ENCODE results near the gene PIK3CB. TPM values are rescaled to one million over a fixed set of nuclear protein-coding genes. Genes with fewer than 3 reads are reported as not detected.

The PIK3CB gene
- total RNA-seq = 10 to 100 TPM; 27.2 to 29.8 TPM
- polyA plus RNA-seq = 10 to 100 TPM in 1 of 2 donors, 1 to 10 TPM in 1; 8.0 to 11.3 TPM
- long read RNA-seq, donor 1, partial matches to known transcripts = 1 of 5 reads
- long read RNA-seq, donor 1, other reads (novel, unspliced or antisense) = 4 of 5 reads
- long read RNA-seq, donor 2, partial matches to known transcripts = 2 of 17 reads
- long read RNA-seq, donor 2, other reads (novel, unspliced or antisense) = 14 of 17 reads

DNA sequence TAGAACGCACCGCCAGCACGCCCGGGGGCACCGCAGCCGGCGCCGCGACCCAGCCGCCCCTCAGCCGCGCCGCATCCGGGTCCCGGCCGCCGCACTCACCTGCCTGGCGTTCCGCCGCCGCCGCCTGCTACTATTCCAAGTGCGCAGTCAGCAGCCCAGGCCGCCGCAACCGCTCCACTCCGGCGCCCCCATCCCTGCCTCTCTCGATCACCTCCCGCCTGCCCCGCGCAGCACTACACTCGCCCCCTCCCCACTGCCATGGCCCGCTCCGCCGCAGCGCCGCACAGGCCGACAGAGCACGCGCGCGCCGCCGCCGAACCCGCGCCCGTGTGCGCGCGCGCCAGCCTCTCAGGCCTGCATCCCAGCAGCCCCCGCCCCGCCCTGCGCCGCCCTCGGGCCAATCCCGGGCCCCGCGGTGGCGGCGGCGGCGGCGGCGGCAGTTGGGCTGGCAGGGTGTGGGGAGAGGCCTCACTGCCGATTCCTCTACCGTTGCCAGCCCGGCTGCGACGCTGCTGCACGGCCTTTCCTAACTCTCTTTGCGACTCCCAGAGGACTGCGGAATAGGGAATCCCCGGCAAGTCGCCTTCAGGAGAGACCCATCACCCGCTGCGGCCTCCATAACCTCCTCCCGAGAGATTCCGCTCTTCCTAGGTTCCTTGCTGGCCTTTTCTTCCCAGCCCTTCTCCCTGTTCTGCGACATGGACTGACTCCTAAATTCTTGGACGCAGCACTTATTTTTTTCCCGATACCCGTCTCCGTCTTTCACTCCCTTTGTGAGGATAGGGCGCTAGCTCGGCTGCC is at the start of gene PIK3CB:
PIK3CB (minus strand) TSS at position 333 of the 801 bp plus-strand sequence. CDS start 75,585 bp downstream, outside the sequence.
- intact Hi-C loops (cut with DNase I) = loop anchor here (2.0 to 5.0 kb wide), 3 partner anchors 80 to 242 kb away; partner anchors contain the start of gene CEP70 (in 1 of the 2)
- ATAC-seq (ENCODE audit: low FRiP score) (peak; percentile 99), DNase-seq (peak; percentile 94 to 97)
- Histone ChIP-seq H3K9me3 (ENCODE audit: control insufficient read depth, low read length) (no peaks in the 10 kb centered on the region), H3K4me3 (ENCODE audit: low read length in 2 of 2) (peak within 1 kb of the TSS; percentile 75 to 86), H3K27me3 (ENCODE audit: control insufficient read depth in 1 of 2, insufficient read depth in 2 of 2, low read length in 1 of 2) (no peaks in the 10 kb centered on the region), H3K27ac (ENCODE audit: low read depth in 1 of 2, low read length in 2 of 2) (peak within 1 kb of the TSS; percentile 96 to 97), H3K4me1 (ENCODE audit: control insufficient read depth in 1 of 2, insufficient read depth in 2 of 2, low read length in 2 of 2) (no peaks in the 10 kb centered on the region), H3K36me3 (ENCODE audit: control insufficient read depth in 1 of 2, insufficient read depth in 2 of 2, low read length in 1 of 2) (no peaks in the 10 kb centered on the region)
- WGBS, 2 donors = 0 to 1% methylated on average over 64 to 88 of the region's 88 CpGs

DNA sequence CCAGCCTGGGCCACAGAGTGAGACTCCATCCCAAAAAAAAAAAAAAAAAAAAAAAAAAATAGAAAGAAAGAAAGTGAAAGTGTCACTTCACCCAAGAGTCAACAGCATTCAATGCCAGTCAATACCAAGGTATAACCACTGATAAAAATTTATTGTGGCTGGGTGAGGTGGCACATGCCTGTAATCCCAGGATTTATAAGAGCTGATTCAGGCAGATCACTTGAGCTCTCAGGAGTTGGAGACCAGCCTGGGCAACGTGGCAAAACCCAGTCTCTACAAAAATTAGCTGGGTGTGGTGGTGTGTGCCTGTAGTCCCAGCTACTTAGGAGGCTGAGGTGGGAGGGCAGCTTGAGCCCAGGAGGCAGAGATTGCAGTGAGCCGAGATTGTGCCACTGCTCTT is 46.5 kb upstream of the PIK3CB start:
- Histone ChIP-seq H3K36me3 (ENCODE audit: control insufficient read depth in 1 of 2, insufficient read depth in 2 of 2, low read length in 1 of 2) (no peaks in the 10 kb centered on the region), H3K4me1 (ENCODE audit: control insufficient read depth in 1 of 2, insufficient read depth in 2 of 2, low read length in 2 of 2) (no peaks in the 10 kb centered on the region), H3K27me3 (ENCODE audit: control insufficient read depth in 1 of 2, insufficient read depth in 2 of 2, low read length in 1 of 2) (no peaks in the 10 kb centered on the region), H3K27ac (ENCODE audit: low read depth in 1 of 2, low read length in 2 of 2) (no peak overlapping the region), H3K4me3 (ENCODE audit: low read length in 2 of 2) (no peak overlapping the region), H3K9me3 (ENCODE audit: control insufficient read depth, low read length) (no peaks in the 10 kb centered on the region)
- DNase-seq (no peak), ATAC-seq (ENCODE audit: low FRiP score) (no peak)
- intact Hi-C loops (cut with DNase I) = no loop called here
- WGBS, 2 donors = 70 to 77% methylated on average over 2 of the region's 2 CpGs

DNA sequence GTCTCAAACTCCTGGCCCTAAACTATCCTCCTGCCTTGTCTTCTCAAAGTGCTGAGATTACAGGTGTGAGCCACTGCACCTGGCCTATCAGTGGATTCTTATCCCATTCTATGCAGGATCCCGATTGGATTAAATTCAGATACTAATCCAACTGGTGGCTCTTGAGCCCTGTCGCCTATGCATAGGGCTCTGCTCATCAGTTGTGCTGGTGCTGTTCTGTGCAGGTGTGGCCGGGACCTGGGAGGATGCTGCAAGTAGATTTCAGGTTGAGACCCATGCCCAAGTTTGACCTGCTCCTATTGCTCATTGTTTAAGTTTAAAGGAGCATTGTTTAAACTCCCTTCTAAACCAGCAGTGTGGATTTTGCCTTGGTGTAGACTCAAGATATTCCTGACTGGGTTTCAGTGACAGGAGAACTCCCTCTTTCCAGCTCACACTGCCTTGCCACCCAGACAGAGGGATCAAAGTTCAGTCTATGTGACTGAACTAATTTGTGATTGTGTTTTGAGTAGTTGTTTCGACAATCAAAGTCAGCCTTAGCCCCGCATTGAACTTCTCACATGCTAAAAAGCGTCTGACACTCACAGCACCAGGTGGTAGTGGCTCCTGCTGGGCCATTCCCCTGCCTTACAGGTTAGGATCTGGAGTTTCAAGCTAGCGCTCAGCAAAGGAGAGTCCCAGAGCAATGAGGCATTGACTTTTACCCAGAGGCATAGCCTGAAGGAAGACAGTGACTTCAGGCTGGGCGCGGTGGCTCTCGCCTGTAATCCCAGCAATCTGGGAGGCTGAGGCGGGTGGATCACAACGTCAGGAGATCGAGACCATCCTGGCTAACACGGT is 45.0 kb upstream of the PIK3CB start:
- Histone ChIP-seq H3K4me3 (ENCODE audit: low read length in 2 of 2) (no peak overlapping the region), H3K27ac (ENCODE audit: low read depth in 1 of 2, low read length in 2 of 2) (no peak overlapping the region), H3K4me1 (ENCODE audit: control insufficient read depth in 1 of 2, insufficient read depth in 2 of 2, low read length in 2 of 2) (no peaks in the 10 kb centered on the region), H3K9me3 (ENCODE audit: control insufficient read depth, low read length) (peaks cover 3% of the 10 kb centered on the region), H3K27me3 (ENCODE audit: control insufficient read depth in 1 of 2, insufficient read depth in 2 of 2, low read length in 1 of 2) (no peaks in the 10 kb centered on the region), H3K36me3 (ENCODE audit: control insufficient read depth in 1 of 2, insufficient read depth in 2 of 2, low read length in 1 of 2) (no peaks in the 10 kb centered on the region)
- no peak for ATAC-seq (ENCODE audit: low FRiP score)
- DNase-seq = no peak
- 60 to 68% methylated on average over 14 of the region's 14 CpGs for WGBS, 2 donors
- intact Hi-C loops (cut with DNase I) = no loop called here

DNA sequence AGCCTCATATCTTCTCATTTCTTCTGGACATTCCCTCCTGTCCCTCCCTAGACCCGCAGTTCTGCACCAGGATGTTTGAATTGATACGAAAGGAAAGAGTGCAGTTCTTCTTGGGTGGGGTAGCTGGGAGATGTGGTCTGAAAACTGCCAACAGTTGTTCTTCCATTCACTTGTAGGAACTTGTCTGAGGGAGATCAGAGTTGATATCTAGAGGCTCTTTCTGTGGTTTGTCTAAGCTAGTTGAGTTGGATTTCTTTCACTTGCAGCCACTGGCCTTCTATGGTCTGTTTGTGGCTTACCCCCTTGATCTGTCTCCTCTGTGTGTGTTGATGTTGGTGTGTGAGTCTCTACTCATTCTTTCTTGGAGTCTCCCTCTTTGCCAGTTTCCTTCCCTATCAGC is 42.5 kb upstream of the PIK3CB start:
- Histone ChIP-seq H3K4me3 (ENCODE audit: low read length in 2 of 2) (no peak overlapping the region), H3K27ac (ENCODE audit: low read depth in 1 of 2, low read length in 2 of 2) (no peak overlapping the region), H3K4me1 (ENCODE audit: control insufficient read depth in 1 of 2, insufficient read depth in 2 of 2, low read length in 2 of 2) (no peaks in the 10 kb centered on the region), H3K27me3 (ENCODE audit: control insufficient read depth in 1 of 2, insufficient read depth in 2 of 2, low read length in 1 of 2) (no peaks in the 10 kb centered on the region), H3K36me3 (ENCODE audit: control insufficient read depth in 1 of 2, insufficient read depth in 2 of 2, low read length in 1 of 2) (no peaks in the 10 kb centered on the region), H3K9me3 (ENCODE audit: control insufficient read depth, low read length) (peaks cover 3% of the 10 kb centered on the region)
- intact Hi-C loops (cut with DNase I) = no loop called here
- no peak for DNase-seq
- whole genome bisulfite sequencing, 2 donors = 92 to 93% methylated on average over 2 of the region's 2 CpGs
- no peak for ATAC-seq (ENCODE audit: low FRiP score)

DNA sequence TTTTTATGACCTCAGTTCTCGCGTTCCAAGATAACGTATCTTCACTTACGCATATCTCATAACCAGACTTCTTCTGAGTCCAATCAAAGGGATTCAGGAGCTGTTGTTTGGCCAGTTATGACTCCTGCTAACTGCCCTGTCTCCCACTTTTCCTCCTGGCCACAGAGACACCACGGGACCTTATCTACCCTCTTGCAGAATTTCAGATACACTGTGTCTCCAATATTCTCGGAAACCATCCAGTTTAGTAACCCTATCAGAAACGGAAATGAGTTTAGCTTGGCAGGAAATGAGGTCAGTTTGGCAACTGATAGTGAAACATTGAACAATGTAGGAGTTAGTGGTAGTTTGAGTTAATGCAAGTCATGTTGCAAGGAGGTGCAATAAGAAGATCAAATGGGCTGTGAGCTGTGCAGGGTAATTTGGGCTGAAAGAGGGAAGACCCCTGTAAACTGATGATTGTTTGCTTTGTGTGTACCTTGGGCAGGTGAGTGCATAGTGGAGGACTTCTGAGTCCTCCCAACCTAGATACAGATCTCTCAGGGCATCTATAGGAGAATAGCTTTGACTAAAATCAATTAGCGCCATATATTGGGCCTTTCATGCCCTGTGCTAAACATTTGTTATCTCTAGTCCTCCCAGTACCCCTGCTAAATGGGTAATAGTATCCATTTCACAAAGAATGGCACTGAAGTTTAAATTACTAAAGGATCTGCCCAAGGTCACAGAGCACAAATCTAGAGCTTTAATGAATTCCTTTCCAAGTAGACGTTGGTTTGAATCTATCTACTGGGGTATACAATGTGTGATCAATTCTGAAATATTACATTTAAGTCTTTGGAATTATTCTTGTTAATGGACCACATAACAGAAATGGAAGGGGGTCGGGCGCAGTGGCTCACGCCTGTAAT is 41.3 kb upstream of the PIK3CB start:
- 72 to 78% methylated on average over 12 of the region's 12 CpGs for WGBS, 2 donors
- peaks cover 3% of the 10 kb centered on the region for H3K9me3 ChIP-seq (ENCODE audit: control insufficient read depth, low read length)
- DNase-seq (no peak), ATAC-seq (ENCODE audit: low FRiP score) (no peak)
- H3K4me1 ChIP-seq (ENCODE audit: control insufficient read depth in 1 of 2, insufficient read depth in 2 of 2, low read length in 2 of 2) = no peaks in the 10 kb centered on the region
- no peak overlapping the region for H3K4me3 ChIP-seq (ENCODE audit: low read length in 2 of 2)
- intact Hi-C loops (cut with DNase I) = no loop called here
- H3K27me3 ChIP-seq (ENCODE audit: control insufficient read depth in 1 of 2, insufficient read depth in 2 of 2, low read length in 1 of 2) = no peaks in the 10 kb centered on the region
- H3K36me3 ChIP-seq (ENCODE audit: control insufficient read depth in 1 of 2, insufficient read depth in 2 of 2, low read length in 1 of 2) = no peaks in the 10 kb centered on the region
- no peak overlapping the region for H3K27ac ChIP-seq (ENCODE audit: low read depth in 1 of 2, low read length in 2 of 2)

DNA sequence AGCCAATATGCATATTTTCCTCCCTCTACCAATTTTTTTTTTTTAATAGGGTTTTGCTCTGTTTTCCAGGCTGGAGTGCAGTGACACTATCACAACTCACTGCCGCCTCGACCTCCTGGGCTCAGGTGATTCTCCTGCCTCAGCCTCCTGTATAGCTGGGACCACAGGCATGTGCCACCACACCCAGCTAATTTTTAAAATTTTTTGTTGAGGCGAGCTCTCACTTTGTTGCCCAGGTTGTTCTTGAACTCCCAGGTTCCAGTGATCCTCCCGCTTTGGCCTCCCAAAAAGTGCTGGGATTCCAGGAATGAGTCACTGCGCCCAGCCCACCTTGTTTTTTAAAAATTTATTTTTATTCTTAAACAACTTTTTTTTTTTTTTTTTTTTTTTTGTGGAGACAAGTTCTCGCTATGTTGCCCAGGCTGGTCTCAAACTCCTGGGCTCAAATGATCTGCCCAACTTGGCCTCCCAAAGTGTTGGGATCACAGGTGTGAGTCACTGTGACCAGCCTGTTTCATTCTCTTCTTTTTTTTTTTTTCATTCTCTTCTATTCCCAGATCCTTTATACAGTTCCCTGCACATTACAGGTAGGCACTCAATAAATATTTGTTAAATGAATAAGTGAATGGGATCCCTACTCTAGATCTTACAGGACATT is 40.5 kb upstream of the PIK3CB start:
- WGBS, 2 donors = 95 to 96% methylated on average over 6 of the region's 6 CpGs
- no peak overlapping the region for H3K4me3 ChIP-seq (ENCODE audit: low read length in 2 of 2)
- H3K4me1 ChIP-seq (ENCODE audit: control insufficient read depth in 1 of 2, insufficient read depth in 2 of 2, low read length in 2 of 2) = no peaks in the 10 kb centered on the region
- H3K27ac ChIP-seq (ENCODE audit: low read depth in 1 of 2, low read length in 2 of 2) = no peak overlapping the region
- H3K9me3 ChIP-seq (ENCODE audit: control insufficient read depth, low read length) = peaks cover 3% of the 10 kb centered on the region
- DNase-seq (no peak), ATAC-seq (ENCODE audit: low FRiP score) (no peak)
- intact Hi-C loops (cut with DNase I) = no loop called here
- no peaks in the 10 kb centered on the region for H3K36me3 ChIP-seq (ENCODE audit: control insufficient read depth in 1 of 2, insufficient read depth in 2 of 2, low read length in 1 of 2)
- no peaks in the 10 kb centered on the region for H3K27me3 ChIP-seq (ENCODE audit: control insufficient read depth in 1 of 2, insufficient read depth in 2 of 2, low read length in 1 of 2)

DNA sequence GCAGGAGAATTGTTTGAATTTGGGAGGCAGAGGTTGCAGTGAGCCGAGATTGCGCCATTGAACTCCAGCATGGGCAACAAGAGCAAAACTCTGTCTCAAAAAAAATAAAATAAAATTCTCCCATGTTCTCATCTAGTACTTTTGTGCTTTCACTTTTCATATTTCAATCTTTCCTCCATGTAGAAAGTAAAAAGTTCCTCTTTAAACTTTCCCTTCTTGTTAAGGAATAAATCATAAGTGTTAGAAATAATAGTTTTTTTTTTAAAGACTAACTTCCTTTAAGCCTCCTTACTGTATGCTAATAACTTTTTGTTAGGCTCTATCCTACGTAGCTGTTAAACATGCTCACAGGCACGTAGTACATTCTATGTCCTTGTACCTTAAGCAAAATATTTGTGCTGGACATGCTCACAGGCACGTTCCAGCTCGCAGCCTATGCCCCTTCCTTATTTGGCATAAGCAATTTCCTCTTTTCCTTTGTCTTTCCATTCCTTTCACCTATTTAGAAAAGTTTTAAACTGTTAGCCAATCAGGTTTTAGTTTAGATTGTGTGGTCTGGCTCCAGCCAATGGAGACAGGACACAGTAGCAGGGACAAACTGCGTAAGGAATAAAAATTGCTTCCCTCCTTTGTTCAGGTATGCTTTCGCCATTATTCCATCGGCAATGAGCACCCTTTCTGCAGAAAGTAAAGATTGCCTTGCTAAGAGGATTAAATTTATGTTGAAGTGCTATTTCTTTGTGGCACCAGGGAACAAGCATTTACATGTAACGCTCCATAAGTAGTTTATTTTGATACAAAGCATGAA is 38.9 kb upstream of the PIK3CB start:
- no peak overlapping the region for H3K27ac ChIP-seq (ENCODE audit: low read depth in 1 of 2, low read length in 2 of 2)
- H3K4me3 ChIP-seq (ENCODE audit: low read length in 2 of 2) = no peak overlapping the region
- no peaks in the 10 kb centered on the region for H3K27me3 ChIP-seq (ENCODE audit: control insufficient read depth in 1 of 2, insufficient read depth in 2 of 2, low read length in 1 of 2)
- intact Hi-C loops (cut with DNase I) = no loop called here
- H3K4me1 ChIP-seq (ENCODE audit: control insufficient read depth in 1 of 2, insufficient read depth in 2 of 2, low read length in 2 of 2) = no peaks in the 10 kb centered on the region
- no peaks in the 10 kb centered on the region for H3K36me3 ChIP-seq (ENCODE audit: control insufficient read depth in 1 of 2, insufficient read depth in 2 of 2, low read length in 1 of 2)
- 49 to 50% methylated on average over 10 of the region's 10 CpGs for WGBS, 2 donors
- DNase-seq (no peak), ATAC-seq (ENCODE audit: low FRiP score) (no peak)
- H3K9me3 ChIP-seq (ENCODE audit: control insufficient read depth, low read length) = peaks cover 3% of the 10 kb centered on the region
